ENCODE measurements around the gene RAI14.

DNA sequence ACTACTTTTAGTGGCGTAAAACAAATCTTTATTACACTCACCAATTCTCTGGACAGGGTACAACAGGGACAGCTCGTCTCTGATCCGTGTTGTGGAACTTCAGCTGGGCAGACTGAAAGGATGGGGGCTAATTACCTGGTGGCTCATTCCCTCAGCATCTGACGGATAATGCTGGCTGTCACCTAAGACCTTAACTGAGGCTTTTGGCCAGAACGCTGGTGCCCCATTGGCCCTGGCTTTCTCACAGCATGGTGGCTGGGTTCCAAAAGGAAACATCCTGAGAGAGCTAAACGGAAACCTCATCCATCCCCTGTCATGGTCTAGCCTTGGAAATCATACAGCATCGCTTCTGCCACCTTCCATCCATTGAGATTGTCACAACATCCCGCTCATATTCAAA is 62.9 kb downstream of the RAI14 start:
- TF ChIP-seq, protein P1, sequence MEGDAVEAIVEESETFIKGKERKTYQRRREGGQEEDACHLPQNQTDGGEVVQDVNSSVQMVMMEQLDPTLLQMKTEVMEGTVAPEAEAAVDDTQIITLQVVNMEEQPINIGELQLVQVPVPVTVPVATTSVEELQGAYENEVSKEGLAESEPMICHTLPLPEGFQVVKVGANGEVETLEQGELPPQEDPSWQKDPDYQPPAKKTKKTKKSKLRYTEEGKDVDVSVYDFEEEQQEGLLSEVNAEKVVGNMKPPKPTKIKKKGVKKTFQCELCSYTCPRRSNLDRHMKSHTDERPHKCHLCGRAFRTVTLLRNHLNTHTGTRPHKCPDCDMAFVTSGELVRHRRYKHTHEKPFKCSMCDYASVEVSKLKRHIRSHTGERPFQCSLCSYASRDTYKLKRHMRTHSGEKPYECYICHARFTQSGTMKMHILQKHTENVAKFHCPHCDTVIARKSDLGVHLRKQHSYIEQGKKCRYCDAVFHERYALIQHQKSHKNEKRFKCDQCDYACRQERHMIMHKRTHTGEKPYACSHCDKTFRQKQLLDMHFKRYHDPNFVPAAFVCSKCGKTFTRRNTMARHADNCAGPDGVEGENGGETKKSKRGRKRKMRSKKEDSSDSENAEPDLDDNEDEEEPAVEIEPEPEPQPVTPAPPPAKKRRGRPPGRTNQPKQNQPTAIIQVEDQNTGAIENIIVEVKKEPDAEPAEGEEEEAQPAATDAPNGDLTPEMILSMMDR (IDR thresholded peaks at IDR 0.05): no peak
- TF ChIP-seq POLR2A (IDR thresholded peaks at IDR 0.05): no peak

Data from body of pancreas (tissue), 4 donors.